Liver (tissue), 9 donors: ENCODE measurements around the gene ZNF329. TPM values are rescaled to one million over a fixed set of nuclear protein-coding genes. Genes with fewer than 3 reads are reported as not detected.

ENCODE experiments used
- DNase-seq: peaks from one replicate; pipeline ENCODE4 v3.0.0-alpha.2; 2017; ENCODE audit warnings: low spot score
- H3K27ac ChIP-seq, 2 donors: one replicate each; pipeline ENCODE4 v1.7.0; 2013; ENCODE audit warnings: inconsistent platforms in 2 of 2, low read length in 2 of 2, control low read depth in 1 of 2, low read depth in 1 of 2, mild to moderate bottlenecking in 1 of 2
- H3K27me3 ChIP-seq, 4 donors: one replicate each; pipeline versions ENCODE4 v1.6.1 to v1.7.0; 2013; ENCODE audit warnings: low read length in 3 of 4, inconsistent platforms in 1 of 4, mild to moderate bottlenecking in 1 of 4, moderate library complexity in 1 of 4; ENCODE audit not compliant: control insufficient read depth in 4 of 4, insufficient read depth in 4 of 4
- H3K36me3 ChIP-seq, 4 donors: one replicate each; pipeline versions ENCODE4 v1.6.1 to v1.7.0; 2013; ENCODE audit warnings: low read length in 3 of 4, mild to moderate bottlenecking in 3 of 4, low read depth in 1 of 4, moderate library complexity in 1 of 4; ENCODE audit not compliant: control insufficient read depth in 4 of 4, insufficient read depth in 3 of 4
- H3K4me1 ChIP-seq, 4 donors: one replicate each; pipeline versions ENCODE4 v1.6.1 to v1.7.0; 2013; ENCODE audit warnings: low read length in 3 of 4, mild to moderate bottlenecking in 3 of 4, moderate library complexity in 1 of 4; ENCODE audit not compliant: control insufficient read depth in 4 of 4, insufficient read depth in 4 of 4
- H3K4me3 ChIP-seq, 3 donors: one replicate each; pipeline versions ENCODE4 v1.6.1 to v1.7.0; 2013; ENCODE audit warnings: low read length in 3 of 3, control low read depth in 1 of 3, low read depth in 1 of 3, mild to moderate bottlenecking in 1 of 3
- H3K9ac ChIP-seq, 2 donors: one replicate each; pipeline ENCODE4 v1.7.0; 2013; ENCODE audit warnings: low read length in 2 of 2, mild to moderate bottlenecking in 2 of 2, moderate library complexity in 2 of 2, control low read depth in 1 of 2, low read depth in 1 of 2
- H3K9me3 ChIP-seq, 4 donors: one replicate each; pipeline versions ENCODE4 v1.6.1 to v1.7.0; 2013; ENCODE audit warnings: low read length in 3 of 4; ENCODE audit not compliant: control insufficient read depth in 4 of 4
- FOXA1 ChIP-seq: IDR thresholded peaks from 2 replicates; pipeline ENCODE4 v1.6.1; 2016; ENCODE audit warnings: antibody characterized with exemption
- GABPA ChIP-seq, 2 donors: IDR thresholded peaks in 1 of 2; conservative IDR thresholded peaks in 1 of 2; 2 replicates each; pipeline ENCODE4 v1.6.1; 2016; ENCODE audit warnings: antibody characterized with exemption in 2 of 2, mild to moderate bottlenecking in 1 of 2, moderate library complexity in 1 of 2
- HNF4A ChIP-seq, 2 donors: conservative IDR thresholded peaks; 2 replicates each; pipeline ENCODE4 v1.6.1; 2016; ENCODE audit warnings: antibody characterized with exemption in 2 of 2, mild to moderate bottlenecking in 2 of 2
- HNF4G ChIP-seq: IDR thresholded peaks from 2 replicates; pipeline ENCODE4 v1.6.1; 2016; ENCODE audit warnings: antibody characterized with exemption
- JUND ChIP-seq, 2 donors: IDR thresholded peaks; 2 replicates each; pipeline ENCODE4 v1.6.1; 2016; ENCODE audit warnings: antibody characterized with exemption in 2 of 2
- NR2F2 ChIP-seq: IDR thresholded peaks from 2 replicates; pipeline ENCODE4 v1.6.1; 2016; ENCODE audit warnings: antibody characterized with exemption
- RAD21 ChIP-seq, 2 donors: IDR thresholded peaks; 2 replicates each; pipeline ENCODE4 v1.6.1; 2016; ENCODE audit warnings: antibody characterized with exemption in 2 of 2, mild to moderate bottlenecking in 2 of 2
- RXRA ChIP-seq, 2 donors: IDR thresholded peaks; 2 replicates each; pipeline ENCODE4 v1.6.1; 2017 to 2018; ENCODE audit warnings: antibody characterized with exemption in 2 of 2, mild to moderate bottlenecking in 1 of 2
- TAF1 ChIP-seq: conservative IDR thresholded peaks from 2 replicates; pipeline ENCODE4 v1.6.1; 2016; ENCODE audit warnings: antibody characterized with exemption, mild to moderate bottlenecking
- YY1 ChIP-seq: IDR thresholded peaks from 2 replicates; pipeline ENCODE4 v1.6.1; 2016; ENCODE audit warnings: antibody characterized with exemption, mild to moderate bottlenecking
- WGBS: extraction: QIAGEN DNeasy Blood & Tissue Kit; methylation state at CpG from one replicate; pipeline ENCODE4 v1.1.7; 2013; 5-methylcytosine and 5-hydroxymethylcytosine counted together
- polyA plus RNA-seq, 2 donors: library from polyadenylated mRNA; stranded (reverse) in 1 of 2; unstranded in 1 of 2; fragments of 200-250 nt in 1 of 2; fragments of >200 nt in 1 of 2; fragmentation: Nextera tagmentation in 1 of 2; extraction: Ambion mirVana in 1 of 2; gene quantifications; one replicate each; pipeline versions ENCODE4 v1.2.1 to v1.2.3, GENCODE V29; 2013 to 2015
- total RNA-seq, 2 donors: library from RNA; depleted of rRNA; stranded (reverse); fragments of >200 nt; gene quantifications; one replicate each; pipeline ENCODE4 v1.2.3, GENCODE V29; 2014
- TF ChIP-seq, protein P1 (sequence below): IDR thresholded peaks from 2 replicates; pipeline ENCODE4 v1.6.1; 2016; ENCODE audit warnings: antibody characterized with exemption
- TF ChIP-seq, protein P2 (sequence below): IDR thresholded peaks from 2 replicates; pipeline ENCODE4 v1.6.1; 2016; ENCODE audit warnings: antibody characterized with exemption, mild to moderate bottlenecking
- TF ChIP-seq, protein P3 (sequence below): IDR thresholded peaks from 2 replicates; pipeline ENCODE4 v1.6.1; 2016; ENCODE audit warnings: antibody characterized with exemption
- TF ChIP-seq, protein P4 (sequence below): IDR thresholded peaks from 2 replicates; pipeline ENCODE4 v1.6.1; 2016; ENCODE audit warnings: antibody characterized with exemption
- TF ChIP-seq, protein P5 (sequence below): fragments of 150-350 bp; IDR thresholded peaks from 2 replicates; pipeline ENCODE4 v1.5.1; 2017; ENCODE audit warnings: improper control_type of control experiment, low read depth, low read length; ENCODE audit not compliant: missing input control
- donor health status: healthy.
- donor health status: healthy.
- donor health status: healthy.
- donor health status: healthy.
- donor health status: healthy.

The ZNF329 gene
- total RNA-seq (1 to 10 TPM; 5.4 to 6.8 TPM), polyA plus RNA-seq (1 to 10 TPM; 1.2 to 2.2 TPM)

DNA sequence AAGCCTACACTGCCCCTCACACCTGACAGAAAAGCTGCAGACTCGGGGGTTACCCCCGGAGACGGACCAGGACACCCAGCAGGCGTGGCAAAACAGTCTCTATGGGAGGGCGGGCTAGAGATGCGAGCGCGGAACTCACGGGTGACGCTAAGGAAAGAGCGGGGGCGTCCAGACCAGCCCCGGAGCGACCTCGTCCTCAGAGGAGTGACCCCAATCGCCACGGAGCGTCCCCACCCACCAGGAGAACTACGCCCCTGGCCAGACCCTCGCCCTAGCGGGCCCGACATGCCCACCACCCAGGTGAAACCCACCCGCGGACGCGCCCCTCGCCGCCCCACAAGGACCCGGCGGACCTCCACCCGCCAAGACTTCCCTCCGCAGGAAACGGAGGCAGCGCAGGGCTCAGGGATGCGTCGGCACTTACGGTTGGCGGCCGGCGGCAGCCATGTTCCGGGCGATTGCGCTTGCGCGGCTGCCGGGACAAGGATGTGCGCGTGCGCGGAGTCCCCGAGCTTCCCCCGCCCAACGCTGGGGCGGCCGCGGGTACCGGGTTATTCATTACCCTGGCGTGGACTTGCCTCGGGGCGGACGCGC, at the start of gene ZNF329:
Gene ZNF329, minus strand, starts transcription at position 462 of the 594 bp plus-strand sequence. CDS start 21,286 bp downstream, outside the sequence.
- H3K27ac ChIP-seq, result peak within 1 kb of the TSS; percentile 56 to 62
- 3% methylated on average over 62 of the region's 62 CpGs for WGBS
- peaks cover 0 to 5% (median 0%) of the 10 kb centered on the region in 4 donors for H3K36me3 ChIP-seq
- H3K27me3 ChIP-seq, result no peaks in the 10 kb centered on the region
- peak within 1 kb of the TSS; percentile 82 to 87 (median 83) for H3K4me3 ChIP-seq
- DNase-seq, result peak; percentile 95
- H3K9me3 ChIP-seq, result peaks cover 10 to 30% (median 13%) of the 10 kb centered on the region in 4 donors
- no peak for TF ChIP-seq FOXA1
- TF ChIP-seq RXRA (IDR thresholded peaks at IDR 0.05), result no peak
- TF ChIP-seq JUND (IDR thresholded peaks at IDR 0.05), result no peak
- TF ChIP-seq, protein P1, sequence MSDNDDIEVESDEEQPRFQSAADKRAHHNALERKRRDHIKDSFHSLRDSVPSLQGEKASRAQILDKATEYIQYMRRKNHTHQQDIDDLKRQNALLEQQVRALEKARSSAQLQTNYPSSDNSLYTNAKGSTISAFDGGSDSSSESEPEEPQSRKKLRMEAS, result no peak
- TF ChIP-seq, protein P2, sequence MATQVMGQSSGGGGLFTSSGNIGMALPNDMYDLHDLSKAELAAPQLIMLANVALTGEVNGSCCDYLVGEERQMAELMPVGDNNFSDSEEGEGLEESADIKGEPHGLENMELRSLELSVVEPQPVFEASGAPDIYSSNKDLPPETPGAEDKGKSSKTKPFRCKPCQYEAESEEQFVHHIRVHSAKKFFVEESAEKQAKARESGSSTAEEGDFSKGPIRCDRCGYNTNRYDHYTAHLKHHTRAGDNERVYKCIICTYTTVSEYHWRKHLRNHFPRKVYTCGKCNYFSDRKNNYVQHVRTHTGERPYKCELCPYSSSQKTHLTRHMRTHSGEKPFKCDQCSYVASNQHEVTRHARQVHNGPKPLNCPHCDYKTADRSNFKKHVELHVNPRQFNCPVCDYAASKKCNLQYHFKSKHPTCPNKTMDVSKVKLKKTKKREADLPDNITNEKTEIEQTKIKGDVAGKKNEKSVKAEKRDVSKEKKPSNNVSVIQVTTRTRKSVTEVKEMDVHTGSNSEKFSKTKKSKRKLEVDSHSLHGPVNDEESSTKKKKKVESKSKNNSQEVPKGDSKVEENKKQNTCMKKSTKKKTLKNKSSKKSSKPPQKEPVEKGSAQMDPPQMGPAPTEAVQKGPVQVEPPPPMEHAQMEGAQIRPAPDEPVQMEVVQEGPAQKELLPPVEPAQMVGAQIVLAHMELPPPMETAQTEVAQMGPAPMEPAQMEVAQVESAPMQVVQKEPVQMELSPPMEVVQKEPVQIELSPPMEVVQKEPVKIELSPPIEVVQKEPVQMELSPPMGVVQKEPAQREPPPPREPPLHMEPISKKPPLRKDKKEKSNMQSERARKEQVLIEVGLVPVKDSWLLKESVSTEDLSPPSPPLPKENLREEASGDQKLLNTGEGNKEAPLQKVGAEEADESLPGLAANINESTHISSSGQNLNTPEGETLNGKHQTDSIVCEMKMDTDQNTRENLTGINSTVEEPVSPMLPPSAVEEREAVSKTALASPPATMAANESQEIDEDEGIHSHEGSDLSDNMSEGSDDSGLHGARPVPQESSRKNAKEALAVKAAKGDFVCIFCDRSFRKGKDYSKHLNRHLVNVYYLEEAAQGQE, result no peak
- no peak for TF ChIP-seq HNF4A (conservative IDR thresholded peaks at IDR 0.05)
- TF ChIP-seq RAD21 (IDR thresholded peaks at IDR 0.05), result no peak
- TF ChIP-seq YY1, result peak; percentile 95
- TF ChIP-seq, protein P3, sequence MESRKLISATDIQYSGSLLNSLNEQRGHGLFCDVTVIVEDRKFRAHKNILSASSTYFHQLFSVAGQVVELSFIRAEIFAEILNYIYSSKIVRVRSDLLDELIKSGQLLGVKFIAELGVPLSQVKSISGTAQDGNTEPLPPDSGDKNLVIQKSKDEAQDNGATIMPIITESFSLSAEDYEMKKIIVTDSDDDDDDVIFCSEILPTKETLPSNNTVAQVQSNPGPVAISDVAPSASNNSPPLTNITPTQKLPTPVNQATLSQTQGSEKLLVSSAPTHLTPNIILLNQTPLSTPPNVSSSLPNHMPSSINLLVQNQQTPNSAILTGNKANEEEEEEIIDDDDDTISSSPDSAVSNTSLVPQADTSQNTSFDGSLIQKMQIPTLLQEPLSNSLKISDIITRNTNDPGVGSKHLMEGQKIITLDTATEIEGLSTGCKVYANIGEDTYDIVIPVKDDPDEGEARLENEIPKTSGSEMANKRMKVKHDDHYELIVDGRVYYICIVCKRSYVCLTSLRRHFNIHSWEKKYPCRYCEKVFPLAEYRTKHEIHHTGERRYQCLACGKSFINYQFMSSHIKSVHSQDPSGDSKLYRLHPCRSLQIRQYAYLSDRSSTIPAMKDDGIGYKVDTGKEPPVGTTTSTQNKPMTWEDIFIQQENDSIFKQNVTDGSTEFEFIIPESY, result no peak
- peak in 1 of 2 donors; percentile 74 for TF ChIP-seq GABPA (IDR thresholded peaks at IDR 0.05 in 1 of 2, conservative IDR thresholded peaks at IDR 0.05 in 1 of 2)
- H3K9ac ChIP-seq, result peak within 1 kb of the TSS in 1 of 2 donors; percentile 43
- peaks cover 4 to 20% (median 10%) of the 10 kb centered on the region in 4 donors for H3K4me1 ChIP-seq

DNA sequence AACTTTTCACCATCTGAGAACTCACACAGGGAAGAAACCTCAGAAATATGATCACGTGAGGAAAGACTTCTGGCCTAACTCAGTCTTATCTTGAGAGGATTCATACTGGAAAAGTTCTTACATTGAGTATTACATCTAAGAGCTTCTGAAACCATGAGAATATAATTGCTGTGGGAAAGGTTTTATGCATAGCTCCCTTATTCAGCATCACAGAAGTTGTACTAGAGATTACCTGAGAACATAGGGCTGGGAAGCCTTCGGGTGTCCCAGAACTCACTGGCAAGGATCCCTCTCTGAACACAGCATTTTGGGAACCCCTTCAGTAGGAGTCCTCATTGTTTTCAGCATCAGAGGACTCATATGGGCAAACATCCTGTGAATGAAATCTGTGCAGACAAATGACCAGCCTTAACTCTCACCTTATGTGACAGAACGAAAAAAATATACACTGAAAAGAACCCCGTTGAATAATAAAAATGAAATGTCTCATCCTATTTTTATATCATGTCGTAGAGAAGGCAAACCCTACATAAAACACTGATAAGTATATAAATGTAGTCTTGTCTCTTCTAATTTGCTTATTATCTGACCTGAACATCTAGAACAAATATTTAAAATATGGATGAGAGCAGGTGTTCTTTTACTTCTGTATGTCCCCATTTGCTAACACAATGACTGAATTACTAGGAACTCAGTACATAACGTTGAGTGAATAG, 46.5 kb upstream of the ZNF329 start:
- 78% methylated on average over 6 of the region's 6 CpGs for WGBS
- TF ChIP-seq, protein P2, result no peak
- TF ChIP-seq HNF4G (no peak), RAD21 (IDR thresholded peaks at IDR 0.05) (no peak), NR2F2 (no peak), HNF4A (conservative IDR thresholded peaks at IDR 0.05) (no peak), GABPA (IDR thresholded peaks at IDR 0.05 in 1 of 2, conservative IDR thresholded peaks at IDR 0.05 in 1 of 2) (no peak), TAF1 (no peak), YY1 (no peak), FOXA1 (no peak)
- TF ChIP-seq, protein P4, sequence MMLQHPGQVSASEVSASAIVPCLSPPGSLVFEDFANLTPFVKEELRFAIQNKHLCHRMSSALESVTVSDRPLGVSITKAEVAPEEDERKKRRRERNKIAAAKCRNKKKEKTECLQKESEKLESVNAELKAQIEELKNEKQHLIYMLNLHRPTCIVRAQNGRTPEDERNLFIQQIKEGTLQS, result no peak
- TF ChIP-seq, protein P1, result no peak
- TF ChIP-seq, protein P5, sequence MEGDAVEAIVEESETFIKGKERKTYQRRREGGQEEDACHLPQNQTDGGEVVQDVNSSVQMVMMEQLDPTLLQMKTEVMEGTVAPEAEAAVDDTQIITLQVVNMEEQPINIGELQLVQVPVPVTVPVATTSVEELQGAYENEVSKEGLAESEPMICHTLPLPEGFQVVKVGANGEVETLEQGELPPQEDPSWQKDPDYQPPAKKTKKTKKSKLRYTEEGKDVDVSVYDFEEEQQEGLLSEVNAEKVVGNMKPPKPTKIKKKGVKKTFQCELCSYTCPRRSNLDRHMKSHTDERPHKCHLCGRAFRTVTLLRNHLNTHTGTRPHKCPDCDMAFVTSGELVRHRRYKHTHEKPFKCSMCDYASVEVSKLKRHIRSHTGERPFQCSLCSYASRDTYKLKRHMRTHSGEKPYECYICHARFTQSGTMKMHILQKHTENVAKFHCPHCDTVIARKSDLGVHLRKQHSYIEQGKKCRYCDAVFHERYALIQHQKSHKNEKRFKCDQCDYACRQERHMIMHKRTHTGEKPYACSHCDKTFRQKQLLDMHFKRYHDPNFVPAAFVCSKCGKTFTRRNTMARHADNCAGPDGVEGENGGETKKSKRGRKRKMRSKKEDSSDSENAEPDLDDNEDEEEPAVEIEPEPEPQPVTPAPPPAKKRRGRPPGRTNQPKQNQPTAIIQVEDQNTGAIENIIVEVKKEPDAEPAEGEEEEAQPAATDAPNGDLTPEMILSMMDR, result no peak

More for the DNA sequence above, 46.5 kb upstream of the ZNF329 start:
- Histone ChIP-seq H3K36me3 (peaks cover 28 to 85% (median 82%) of the 10 kb centered on the region in 4 donors), H3K27ac (no peak overlapping the region), H3K9me3 (peaks cover 72 to 94% (median 81%) of the 10 kb centered on the region in 4 donors), H3K4me1 (no peaks in the 10 kb centered on the region), H3K9ac (no peak overlapping the region), H3K4me3 (peak overlapping the region in 2 of 3 donors; percentile 61 to 75), H3K27me3 (no peaks in the 10 kb centered on the region)
- no peak for DNase-seq
